Endothelial cell of umbilical vein (primary cell): Measurements from ENCODE around the gene TRIM2. TPM values are rescaled to one million over a fixed set of nuclear protein-coding genes. Genes with fewer than 3 reads are reported as not detected.

ENCODE experiments used
- BruUV-seq: library from RNA; stranded (reverse); fragments of 400-500 nt; replicated peaks from 2 replicates; lab custom pipeline; 2021; lab: Mats Ljungman, UMichigan
- CTCF ChIA-PET: fragments of 300-600, 350-600 bp; sonication (Branson Sonifier 250); formaldehyde crosslinking; loops from one replicate; lab custom pipeline; 2021; ENCODE audit warnings: antibody characterized with exemption, inconsistent platforms; lab: Charles Lee
- POLR2A ChIA-PET: fragments of 300-600, 350-600 bp; sonication (Branson Sonifier 250); formaldehyde crosslinking; loops from one replicate; lab custom pipeline; 2021; ENCODE audit warnings: antibody characterized with exemption, inconsistent platforms; lab: Charles Lee
- DNase-seq: peaks from one replicate; pipeline ENCODE4 v3.0.0-alpha.2; 2011; ENCODE audit warnings: low read depth, low spot score
- FAIRE-seq: peaks from 2 replicates; lab custom pipeline; 2011; peaks lifted over from hg19 to GRCh38; lab: Jason Lieb, UNC
- H2AFZ ChIP-seq: 2 replicates; pipeline ENCODE4 v1.6.0; 2012; ENCODE audit warnings: low read depth, low read length, control low read depth, inconsistent platforms
- H3K27ac ChIP-seq: 2 replicates; pipeline ENCODE4 v1.5.1; 2011; ENCODE audit warnings: low read depth, mild to moderate bottlenecking, control low read depth, low read length, moderate library complexity; ENCODE audit not compliant: insufficient read depth
- H3K27me3 ChIP-seq, 2 experiments: 2 replicates each; pipeline versions ENCODE4 v1.6.0 to v1.6.1; 2011; ENCODE audit warnings: low read length in 2 of 2, mixed read lengths in 1 of 2; ENCODE audit not compliant: control insufficient read depth in 2 of 2, insufficient read depth in 2 of 2
- H3K36me3 ChIP-seq, 2 experiments: 2 replicates in 1 of 2; 3 replicates in 1 of 2; pipeline ENCODE4 v1.5.1; 2011; ENCODE audit warnings: low read length in 2 of 2, mild to moderate bottlenecking in 1 of 2, moderate library complexity in 1 of 2; ENCODE audit not compliant: control insufficient read depth in 2 of 2, insufficient read depth in 2 of 2; ENCODE audit errors: extremely low read depth in 1 of 2
- H3K4me1 ChIP-seq: 3 replicates; pipeline ENCODE4 v1.5.1; 2011; ENCODE audit warnings: mild to moderate bottlenecking, low read length; ENCODE audit not compliant: control insufficient read depth, insufficient read depth; ENCODE audit errors: extremely low read depth
- H3K4me2 ChIP-seq: 2 replicates; pipeline ENCODE4 v1.6.1; 2011; ENCODE audit warnings: low read length, control low read depth, mixed read lengths; ENCODE audit not compliant: insufficient read depth
- H3K4me3 ChIP-seq, 3 experiments: fragments of 200-600 bp in 1 of 3; sonication (generic), shearing (Covaris generic) in 1 of 3; replicated peaks in 1 of 3; 2 replicates each; pipeline ENCODE4 v1.5.1; 2011 to 2016; ENCODE audit warnings: control low read depth in 3 of 3, low read length in 3 of 3, mild to moderate bottlenecking in 2 of 3, inconsistent platforms in 1 of 3, low read depth in 1 of 3, moderate library complexity in 1 of 3; ENCODE audit not compliant: insufficient read depth in 1 of 3
- H3K79me2 ChIP-seq: 2 replicates; pipeline ENCODE4 v1.6.0; 2012; ENCODE audit warnings: low read length, inconsistent platforms; ENCODE audit not compliant: control insufficient read depth, insufficient read depth
- H3K9ac ChIP-seq: replicated peaks from 2 replicates; pipeline ENCODE3; 2011; ENCODE audit warnings: low read length, control low read depth; ENCODE audit not compliant: insufficient read depth; ENCODE audit errors: extremely low read depth
- H3K9me1 ChIP-seq: replicated peaks from 3 replicates; pipeline ENCODE4 v1.6.0; 2011; ENCODE audit warnings: mild to moderate bottlenecking, low read length; ENCODE audit not compliant: control insufficient read depth, insufficient read depth; ENCODE audit errors: extremely low read depth
- H3K9me3 ChIP-seq: replicated peaks from 2 replicates; pipeline ENCODE4 v1.5.1; 2012; ENCODE audit warnings: low read length, inconsistent platforms; ENCODE audit not compliant: control insufficient read depth, insufficient read depth
- H4K20me1 ChIP-seq: replicated peaks from 2 replicates; pipeline ENCODE3; 2011; ENCODE audit warnings: mild to moderate bottlenecking, low read length; ENCODE audit not compliant: control insufficient read depth, insufficient read depth; ENCODE audit errors: extremely low read depth
- CTCF ChIP-seq, 2 donors: IDR thresholded peaks; 1 replicate in 1 of 2; 2 replicates in 1 of 2; pipeline ENCODE4 v1.5.1; 2011; ENCODE audit warnings: low read length in 2 of 2, mild to moderate bottlenecking in 2 of 2, moderate library complexity in 2 of 2, control low read depth in 1 of 2, inconsistent platforms in 1 of 2, low read depth in 1 of 2; ENCODE audit not compliant: insufficient read depth in 1 of 2; ENCODE audit errors: extremely low read depth in 1 of 2
- EZH2 ChIP-seq: IDR thresholded peaks from 2 replicates; pipeline ENCODE4 v1.6.1; 2012; ENCODE audit warnings: borderline replicate concordance, low read depth, mild to moderate bottlenecking, moderate library complexity, low read length, inconsistent platforms; ENCODE audit not compliant: severe bottlenecking
- FOS ChIP-seq: IDR thresholded peaks from 2 replicates; pipeline ENCODE4 v1.6.1; 2011; ENCODE audit warnings: mild to moderate bottlenecking, low read length, moderate library complexity, borderline replicate concordance; ENCODE audit not compliant: insufficient read depth
- GATA2 ChIP-seq: IDR thresholded peaks from 2 replicates; pipeline ENCODE4 v1.7.0; 2011; ENCODE audit warnings: low read depth, mild to moderate bottlenecking, moderate library complexity, mixed read lengths, low read length; ENCODE audit not compliant: insufficient read length, insufficient read depth
- JUN ChIP-seq: IDR thresholded peaks from 2 replicates; pipeline ENCODE4 v1.6.1; 2011; ENCODE audit warnings: borderline replicate concordance, low read depth; ENCODE audit not compliant: insufficient read length, insufficient read depth
- MAX ChIP-seq: IDR thresholded peaks from 2 replicates; pipeline ENCODE4 v1.6.1; 2011; ENCODE audit not compliant: insufficient read depth, insufficient read length
- MYC ChIP-seq: IDR thresholded peaks from one replicate; pipeline ENCODE4 v1.6.1; 2011; ENCODE audit warnings: mild to moderate bottlenecking, low read depth, low read length
- POLR2A ChIP-seq: IDR thresholded peaks from 2 replicates; pipeline ENCODE4 v1.6.1; 2012; ENCODE audit warnings: low read depth, mild to moderate bottlenecking, control low read depth, low read length
- POLR2AphosphoS5 ChIP-seq: IDR thresholded peaks from 2 replicates; pipeline ENCODE4 v1.6.1; 2012; ENCODE audit warnings: low read depth, mild to moderate bottlenecking, control low read depth, low read length, moderate library complexity; ENCODE audit not compliant: insufficient read depth
- dilution Hi-C: fragments of 300-500 bp; cut with MboI; formaldehyde crosslinking; loops from one replicate; pipeline ENCODE4 v1.15.0; 2019; ENCODE audit warnings: low sequenced_read_pairs; ENCODE audit not compliant: extremely low pct_ligation_motif_present
- intact Hi-C: fragments of 100-400 bp; cut with micrococcal nuclease; formaldehyde crosslinking; loops from one replicate; pipeline ENCODE4 v1.10.0; 2022
- polyA plus RNA-seq, 4 experiments: library from polyadenylated mRNA; depleted of rRNA in 3 of 4; stranded (reverse) in 3 of 4; unstranded in 1 of 4; fragments of >200 nt; gene quantifications; 2 replicates each; pipeline versions ENCODE4 v1.2.1 to v1.2.3, GENCODE V29; 2011 to 2012; ENCODE audit warnings: missing spikeins in 1 of 4
- total RNA-seq: library from RNA; stranded (reverse); gene quantifications from 2 replicates; pipeline ENCODE4 v1.2.3, GENCODE V29; 2021

TRIM2 gene
- total and polyA plus RNA-seq, 2 donors (not counting 3 experiments of a cell fraction or from before 2014, with no cell fraction given) = 6.8 to 19.7 TPM

- DNase-seq (no peak), FAIRE-seq (no peak)
- CTCF ChIA-PET = no interaction called here
- Histone ChIP-seq H3K79me2 (no peaks in the 10 kb centered on the region), H2AFZ (no peak overlapping the region), H3K9me3 (no peaks in the 10 kb centered on the region), H3K36me3 (no peaks in the 10 kb centered on the region), H3K27ac (no peak overlapping the region), H3K4me2 (no peak overlapping the region), H3K4me3 (no peak overlapping the region), H3K9ac (no peak overlapping the region), H4K20me1 (no peaks in the 10 kb centered on the region), H3K9me1 (no peaks in the 10 kb centered on the region), H3K27me3 (no peaks in the 10 kb centered on the region), H3K4me1 (peaks cover 8% of the 10 kb centered on the region)
- TF ChIP-seq FOS = no peak
- no peak for TF ChIP-seq POLR2AphosphoS5
- no peak for TF ChIP-seq POLR2A
- no peak for TF ChIP-seq CTCF (IDR thresholded peaks at IDR 0.05; ENCODE audit: extremely low read depth in 1 of 2, insufficient read depth in 1 of 2, low read depth in 1 of 2, low read length in 2 of 2)
- no peak for TF ChIP-seq MAX
- no peak for TF ChIP-seq MYC
- TF ChIP-seq GATA2 = no peak
- TF ChIP-seq JUN = no peak
- TF ChIP-seq EZH2 = no peak
- dilution Hi-C loops = no loop called here
- no TSS peak for BruUV-seq
- intact Hi-C loops = no loop called here
- POLR2A ChIA-PET = no interaction called here
Measured at GRCh38 chr4:153239409-153239808, 35.2 kb downstream of the TRIM2 start.
